SW 1271 (cell line): ENCODE measurements around the gene MYO1H.

ENCODE experiments used
- DNase-seq, 2 experiments: peaks; one replicate each; lab custom pipeline; 2025; lab: John Stamatoyannopoulos, UW

The MYO1H gene

GRCh38 chr12:109492371-109492770 is 144.7 kb downstream of the MYO1H start:
- DNase-seq, result no peak

- DNase-seq, result no peak
Measured at GRCh38 chr12:109493090-109493489, 145.4 kb downstream of the MYO1H start.

- DNase-seq, result no peak
Measured at GRCh38 chr12:109493938-109494337, 146.2 kb downstream of the MYO1H start.

GRCh38 chr12:109494348-109494881 is 146.7 kb downstream of the MYO1H start:
- no peak for DNase-seq

GRCh38 chr12:109495012-109495411 is 147.3 kb downstream of the MYO1H start:
- DNase-seq, result no peak

- DNase-seq, result no peak
Measured at GRCh38 chr12:109496306-109496705, 148.6 kb downstream of the MYO1H start.

GRCh38 chr12:109497675-109498074 is 150.0 kb downstream of the MYO1H start:
- DNase-seq, result no peak
